Thyroid gland (tissue), 4 donors: ENCODE measurements around the gene MGLL. TPM values are rescaled to one million over a fixed set of nuclear protein-coding genes. Genes with fewer than 3 reads are reported as not detected.
A peak's percentile ranks its signal among the peaks of the same experiment; 100 is the strongest.

Experiments
- DNase-seq, 2 donors: peaks; one replicate each; pipeline ENCODE4 v3.0.0-alpha.2; 2019
- H3K27ac ChIP-seq, 3 donors: fragments of 200-600 bp; sonication (generic); 1 replicate in 2 of 3; 2 replicates in 1 of 3; pipeline ENCODE4 v1.5.1; 2016 to 2019; ENCODE audit warnings: mild to moderate bottlenecking in 1 of 3, moderate library complexity in 1 of 3
- H3K27me3 ChIP-seq: fragments of 200-600 bp; sonication (generic); one replicate; pipeline ENCODE4 v1.5.1; 2019
- H3K36me3 ChIP-seq, 2 donors: fragments of 200-600 bp; sonication (generic); one replicate each; pipeline ENCODE4 v1.5.1; 2016 to 2019
- H3K4me1 ChIP-seq, 2 donors: fragments of 200-600 bp; sonication (generic); one replicate each; pipeline ENCODE4 v1.5.1; 2017 to 2019
- H3K4me3 ChIP-seq, 3 donors: fragments of 200-600 bp; sonication (generic); replicated peaks in 1 of 3; 1 replicate in 2 of 3; 2 replicates in 1 of 3; pipeline ENCODE4 v1.5.1; 2016; ENCODE audit warnings: mild to moderate bottlenecking in 1 of 3
- H3K9me3 ChIP-seq: fragments of 200-600 bp; sonication (generic); one replicate; pipeline ENCODE4 v1.5.1; 2017
- POLR2A ChIP-seq, 2 donors: fragments of 450-650 bp; IDR thresholded peaks; one replicate each; pipeline ENCODE4 v1.6.1; 2017; ENCODE audit warnings: antibody characterized with exemption in 2 of 2, mild to moderate bottlenecking in 2 of 2, moderate library complexity in 1 of 2
- WGBS, 2 donors: methylation state at CpG; one replicate each; pipeline ENCODE4 v1.1.5; 2017; 5-methylcytosine and 5-hydroxymethylcytosine counted together
- intact Hi-C: fragments of 100-400 bp; cut with DNase I; formaldehyde crosslinking; loops from one replicate; pipeline ENCODE4 v1.15.1; 2023
- total RNA-seq, 4 donors: library from RNA; depleted of rRNA; stranded (reverse); fragments of >200 nt; gene quantifications; one replicate each; pipeline ENCODE4 v1.2.3, GENCODE V29; 2016
- TF ChIP-seq, protein P1 (sequence below), 6 experiments: fragments of 200-600 bp in 3 of 6; fragments of 450-650 bp in 3 of 6; sonication (generic) in 3 of 6; IDR thresholded peaks; one replicate each; pipeline ENCODE4 v1.5.1; 2016 to 2019; ENCODE audit warnings: antibody characterized with exemption in 6 of 6, mild to moderate bottlenecking in 2 of 6, inconsistent platforms in 1 of 6, moderate library complexity in 1 of 6

Gene MGLL
- total RNA-seq, 4 donors from 2014 or later = 12.4 to 24.7 (median 18.4) TPM

DNA sequence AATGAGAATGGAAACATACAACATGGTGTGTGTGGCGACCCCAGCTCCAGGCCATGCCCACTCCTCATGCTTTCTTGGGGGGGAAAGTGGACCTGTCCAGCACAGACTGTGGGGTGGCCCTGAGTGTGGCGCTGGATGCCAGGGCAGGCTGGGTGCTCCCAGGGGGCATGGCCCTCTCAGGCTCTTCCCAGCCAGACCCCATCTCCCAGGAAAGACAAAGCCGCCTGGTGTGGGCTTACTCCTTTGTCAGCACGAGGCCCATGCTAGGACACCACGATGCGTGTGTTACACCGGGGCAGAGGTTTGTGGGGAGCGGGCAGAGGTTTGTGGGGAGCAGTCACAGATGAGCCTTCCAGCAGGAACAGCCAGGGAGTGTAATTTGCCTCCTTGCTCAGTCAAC, 81.1 kb downstream of the MGLL start:
- Histone ChIP-seq H3K4me1 (peaks cover 0 to 17% of the 10 kb centered on the region in 2 donors), H3K9me3 (no peaks in the 10 kb centered on the region), H3K27ac (no peak overlapping the region), H3K36me3 (no peaks in the 10 kb centered on the region), H3K4me3 (no peak overlapping the region), H3K27me3 (no peaks in the 10 kb centered on the region)
- intact Hi-C loops = no loop called here
- DNase-seq = no peak
- TF ChIP-seq POLR2A (IDR thresholded peaks at IDR 0.05) = no peak
- TF ChIP-seq, protein P1, sequence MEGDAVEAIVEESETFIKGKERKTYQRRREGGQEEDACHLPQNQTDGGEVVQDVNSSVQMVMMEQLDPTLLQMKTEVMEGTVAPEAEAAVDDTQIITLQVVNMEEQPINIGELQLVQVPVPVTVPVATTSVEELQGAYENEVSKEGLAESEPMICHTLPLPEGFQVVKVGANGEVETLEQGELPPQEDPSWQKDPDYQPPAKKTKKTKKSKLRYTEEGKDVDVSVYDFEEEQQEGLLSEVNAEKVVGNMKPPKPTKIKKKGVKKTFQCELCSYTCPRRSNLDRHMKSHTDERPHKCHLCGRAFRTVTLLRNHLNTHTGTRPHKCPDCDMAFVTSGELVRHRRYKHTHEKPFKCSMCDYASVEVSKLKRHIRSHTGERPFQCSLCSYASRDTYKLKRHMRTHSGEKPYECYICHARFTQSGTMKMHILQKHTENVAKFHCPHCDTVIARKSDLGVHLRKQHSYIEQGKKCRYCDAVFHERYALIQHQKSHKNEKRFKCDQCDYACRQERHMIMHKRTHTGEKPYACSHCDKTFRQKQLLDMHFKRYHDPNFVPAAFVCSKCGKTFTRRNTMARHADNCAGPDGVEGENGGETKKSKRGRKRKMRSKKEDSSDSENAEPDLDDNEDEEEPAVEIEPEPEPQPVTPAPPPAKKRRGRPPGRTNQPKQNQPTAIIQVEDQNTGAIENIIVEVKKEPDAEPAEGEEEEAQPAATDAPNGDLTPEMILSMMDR (IDR thresholded peaks at IDR 0.05) = no peak
- WGBS, 2 donors = 95 to 100% methylated on average over 1 to 2 of the region's 8 CpGs

DNA sequence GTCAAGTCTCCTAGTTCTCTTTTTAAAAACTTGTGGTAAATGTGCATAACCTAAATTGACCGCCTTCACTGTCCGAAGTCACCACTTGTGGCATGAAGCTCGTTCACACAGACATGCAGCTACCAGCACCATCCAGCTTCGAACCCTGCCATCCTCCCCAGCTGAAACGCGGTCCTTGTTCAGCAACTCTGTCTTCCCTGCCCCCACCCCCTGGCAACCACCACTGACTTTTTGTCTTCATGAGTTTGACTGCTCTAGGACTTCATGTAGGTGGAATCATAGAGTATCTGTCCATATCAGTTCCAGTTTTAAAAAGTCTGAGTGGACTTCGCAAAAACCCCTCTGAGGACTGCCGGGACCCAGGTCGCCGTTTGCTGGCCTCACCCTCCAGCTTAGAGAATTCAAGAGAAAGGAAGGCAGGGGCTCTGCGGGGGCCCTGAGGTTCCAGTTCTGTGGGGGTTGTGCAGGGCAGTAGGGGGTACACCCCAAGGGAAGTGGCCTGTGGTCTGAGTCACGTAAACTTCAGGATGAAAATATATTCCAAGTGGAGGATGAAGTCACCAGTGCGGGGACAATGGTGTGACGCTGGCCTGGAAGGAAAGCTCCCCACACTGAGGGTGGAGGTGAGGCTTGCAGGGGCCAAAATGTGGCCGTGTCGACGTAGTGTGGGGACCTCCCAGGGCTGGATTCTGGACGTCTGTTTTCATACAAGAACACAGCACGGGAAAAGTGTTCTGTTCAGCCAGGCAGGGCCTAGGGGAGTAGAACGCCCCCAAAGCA, 82.0 kb downstream of the MGLL start:
- H3K36me3 ChIP-seq = no peaks in the 10 kb centered on the region
- no peak overlapping the region for H3K4me3 ChIP-seq
- peak overlapping the region in 1 of 3 donors; percentile 28 for H3K27ac ChIP-seq
- WGBS, 2 donors = 86 to 89% methylated on average over 20 of the region's 20 CpGs
- no peak for TF ChIP-seq POLR2A (IDR thresholded peaks at IDR 0.05)
- TF ChIP-seq, protein P1 (IDR thresholded peaks at IDR 0.05) = no peak
- intact Hi-C loops = no loop called here
- H3K4me1 ChIP-seq = peaks cover 0 to 26% of the 10 kb centered on the region in 2 donors
- no peaks in the 10 kb centered on the region for H3K9me3 ChIP-seq
- no peaks in the 10 kb centered on the region for H3K27me3 ChIP-seq
- DNase-seq = no peak

DNA sequence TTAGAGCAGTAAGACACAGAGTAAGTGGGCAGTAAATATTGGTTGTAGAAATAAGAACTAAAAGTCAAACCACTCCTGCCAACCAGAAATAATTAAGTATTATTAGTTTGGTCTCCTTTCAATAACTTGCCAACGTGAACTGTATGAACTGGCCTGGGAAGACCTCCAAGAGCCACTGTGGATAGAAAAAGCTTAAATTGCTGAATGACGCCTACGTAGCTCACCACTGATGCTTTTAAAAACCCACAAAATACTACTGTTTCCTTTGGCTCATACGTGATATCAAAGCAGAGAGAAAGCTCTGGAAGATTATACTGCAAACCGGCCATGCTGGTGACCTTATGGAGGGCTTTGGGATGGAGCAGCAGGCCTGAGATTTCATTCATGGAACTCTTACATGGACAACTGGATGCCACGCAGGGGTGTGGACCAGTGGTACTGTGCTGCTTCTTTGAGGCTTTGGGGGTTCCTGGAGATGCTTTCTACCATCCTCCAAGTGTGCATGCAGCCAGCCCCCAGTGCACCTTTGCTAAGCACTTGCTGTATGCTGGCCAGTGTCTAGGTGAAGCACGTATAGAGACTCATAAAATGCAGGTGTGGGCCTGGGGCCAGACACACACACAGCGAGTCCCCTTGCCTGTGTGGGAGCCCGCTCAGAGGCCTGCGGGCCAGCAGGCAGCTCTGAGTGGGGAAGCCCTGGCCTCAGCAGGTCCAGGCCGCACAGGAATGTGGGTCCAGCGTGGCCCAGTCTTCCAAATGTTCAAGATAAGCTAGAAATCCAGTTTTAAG, 82.8 kb downstream of the MGLL start:
- H3K9me3 ChIP-seq = no peaks in the 10 kb centered on the region
- peaks cover 0 to 34% of the 10 kb centered on the region in 2 donors for H3K4me1 ChIP-seq
- DNase-seq = no peak
- intact Hi-C loops = no loop called here
- peak overlapping the region in 2 of 3 donors; percentile 17 to 28 for H3K27ac ChIP-seq
- H3K4me3 ChIP-seq = no peak overlapping the region
- TF ChIP-seq POLR2A (IDR thresholded peaks at IDR 0.05) = no peak
- TF ChIP-seq, protein P1 (IDR thresholded peaks at IDR 0.05) = no peak
- H3K36me3 ChIP-seq = no peaks in the 10 kb centered on the region
- WGBS, 2 donors = 77 to 80% methylated on average over 11 to 12 of the region's 12 CpGs
- no peaks in the 10 kb centered on the region for H3K27me3 ChIP-seq

DNA sequence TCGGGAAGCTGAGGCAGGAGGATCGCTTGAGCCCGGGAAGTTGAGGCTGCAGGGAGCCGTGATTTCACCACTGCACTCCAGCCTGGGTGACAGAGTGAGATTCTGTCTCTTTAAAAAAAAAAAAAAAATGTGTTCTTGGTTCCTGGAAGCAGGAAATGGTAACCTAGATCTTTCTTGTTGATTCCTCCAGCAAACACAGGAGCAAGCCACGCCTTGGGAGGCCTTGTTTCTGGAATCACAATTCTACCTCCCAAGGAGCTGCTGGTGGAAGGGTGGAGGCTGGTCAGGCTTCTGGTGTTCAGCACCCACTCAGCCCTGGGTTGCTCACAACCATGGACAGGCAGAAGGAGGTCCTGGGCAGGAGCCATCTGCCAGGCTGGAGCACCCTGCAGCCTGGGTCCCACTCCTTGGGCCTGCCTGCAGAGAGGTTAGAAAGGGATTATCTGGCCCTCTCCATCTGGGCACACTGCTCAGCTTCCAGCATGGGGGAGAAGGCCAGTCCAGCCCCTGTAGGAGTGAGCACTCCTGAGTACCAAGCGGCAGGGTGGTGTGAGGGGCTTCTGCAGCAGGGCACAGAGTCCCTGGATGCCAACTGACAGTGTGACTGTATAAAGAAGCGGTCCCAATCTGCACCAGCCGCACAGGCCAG, 84.0 kb downstream of the MGLL start:
- H3K27ac ChIP-seq = peak overlapping the region in 1 of 3 donors; percentile 0
- H3K4me1 ChIP-seq = peaks cover 0 to 40% of the 10 kb centered on the region in 2 donors
- TF ChIP-seq, protein P1 (IDR thresholded peaks at IDR 0.05) = no peak
- TF ChIP-seq POLR2A (IDR thresholded peaks at IDR 0.05) = no peak

More for the DNA sequence above, 84.0 kb downstream of the MGLL start:
- intact Hi-C loops = no loop called here
- Histone ChIP-seq H3K9me3 (no peaks in the 10 kb centered on the region), H3K36me3 (no peaks in the 10 kb centered on the region), H3K27me3 (no peaks in the 10 kb centered on the region), H3K4me3 (no peak overlapping the region)
- DNase-seq = peak in 1 of 2 donors; percentile 10
- 88 to 91% methylated on average over 8 of the region's 8 CpGs for whole genome bisulfite sequencing, 2 donors
